IPS-NIHi7 (cell line): ENCODE data around the gene CHST3.

Experiments
- DNase-seq: peaks from one replicate; pipeline ENCODE4 v3.0.0; 2012; ENCODE audit warnings: mixed read lengths; ENCODE audit errors: extremely low spot score

CHST3 gene

GRCh38 chr10:72056932-72057751 lies 92.9 kb downstream of the CHST3 start:
- no peak for DNase-seq

- no peak for DNase-seq
Measured at GRCh38 chr10:72058347-72058898, 94.2 kb downstream of the CHST3 start.

- DNase-seq = no peak
Measured at GRCh38 chr10:72058989-72059842, 95.0 kb downstream of the CHST3 start.

GRCh38 chr10:72059843-72060822 lies 95.9 kb downstream of the CHST3 start:
- DNase-seq = no peak

- DNase-seq = peak; percentile 70
Measured at GRCh38 chr10:72061491-72061890, 97.3 kb downstream of the CHST3 start.

GRCh38 chr10:72061930-72062329 lies 97.7 kb downstream of the CHST3 start:
- DNase-seq = no peak

- DNase-seq = no peak
Measured at GRCh38 chr10:72062382-72062781, 98.2 kb downstream of the CHST3 start.
